Activated naive CD8-positive, alpha-beta T cell (primary cell): ENCODE measurements around the gene SCYGR4.
"Not testable (repeated sequence)": the region's sequence is repeated elsewhere in the genome, so short reads cannot be mapped to it uniquely, and the experiment has no call there.

Experiments
- H3K27ac Mint-ChIP-seq: one replicate; pipeline ENCODE4 v1.8.0; 2021; ENCODE audit warnings: mixed read lengths
- H3K27me3 Mint-ChIP-seq: one replicate; pipeline ENCODE4 v1.8.0; 2021; ENCODE audit warnings: mixed read lengths
- H3K36me3 Mint-ChIP-seq: one replicate; pipeline ENCODE4 v1.8.0; 2021; ENCODE audit warnings: mixed read lengths
- H3K4me1 Mint-ChIP-seq: one replicate; pipeline ENCODE4 v1.8.0; 2021; ENCODE audit warnings: low read depth, mixed read lengths
- H3K4me3 Mint-ChIP-seq: one replicate; pipeline ENCODE4 v1.8.0; 2021; ENCODE audit warnings: mild to moderate bottlenecking, mixed read lengths
- H3K9me3 Mint-ChIP-seq: one replicate; pipeline ENCODE4 v1.8.0; 2021; ENCODE audit warnings: low read depth, mixed read lengths

SCYGR4 gene

DNA sequence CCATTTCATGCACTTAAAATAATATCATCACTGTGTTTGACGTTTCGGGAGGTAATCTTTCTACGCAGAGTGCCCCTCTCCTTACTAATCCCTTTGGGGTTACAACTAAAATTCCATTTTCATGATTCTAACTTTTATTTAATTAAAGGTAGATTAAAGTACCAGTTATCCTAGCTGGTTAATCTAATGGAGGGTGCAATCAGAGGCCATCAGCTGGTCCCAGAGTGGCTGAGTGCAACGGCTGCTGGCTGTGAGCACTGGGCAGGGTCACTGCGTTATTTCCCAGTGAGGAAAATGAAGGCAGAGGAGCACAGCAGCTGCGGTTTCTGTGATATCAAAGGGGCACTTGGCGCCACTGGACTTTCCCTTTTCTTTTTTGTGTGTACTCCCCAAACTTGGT, 12.1 kb downstream of the SCYGR4 start:
- H3K9me3 Mint-ChIP-seq, result no peaks in the 10 kb centered on the region
- H3K27ac Mint-ChIP-seq, result no peak overlapping the region
- no peaks in the 10 kb centered on the region for H3K36me3 Mint-ChIP-seq
- H3K4me1 Mint-ChIP-seq, result no peaks in the 10 kb centered on the region
- peaks cover 7% of the 10 kb centered on the region for H3K27me3 Mint-ChIP-seq
- H3K4me3 Mint-ChIP-seq, result no peak overlapping the region

DNA sequence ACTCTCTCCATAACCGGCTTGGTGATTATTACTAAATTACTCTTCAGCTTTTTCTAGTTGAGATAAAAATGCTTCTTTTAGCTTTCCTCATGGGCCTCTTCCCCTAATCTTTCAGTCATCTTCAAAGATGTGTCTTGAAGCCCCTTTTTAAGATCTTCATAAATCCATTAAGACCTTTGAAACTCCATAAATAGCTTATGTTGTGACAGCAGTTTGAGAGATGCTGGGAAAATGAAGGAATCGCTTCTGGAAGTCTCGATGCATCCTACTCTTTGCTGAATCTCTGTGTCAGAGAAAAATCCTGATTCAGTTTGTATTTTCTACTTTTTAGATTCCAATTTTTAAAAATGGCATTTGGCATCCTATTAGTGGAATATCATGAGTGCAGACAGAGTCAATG, 13.0 kb downstream of the SCYGR4 start:
- Mint-ChIP-seq H3K27ac (no peak overlapping the region), H3K4me1 (no peaks in the 10 kb centered on the region), H3K27me3 (peaks cover 7% of the 10 kb centered on the region), H3K4me3 (no peak overlapping the region), H3K36me3 (no peaks in the 10 kb centered on the region), H3K9me3 (no peaks in the 10 kb centered on the region)

- Mint-ChIP-seq H3K4me3 (no peak overlapping the region), H3K27ac (no peak overlapping the region), H3K4me1 (no peaks in the 10 kb centered on the region), H3K9me3 (no peaks in the 10 kb centered on the region), H3K36me3 (no peaks in the 10 kb centered on the region), H3K27me3 (peaks cover 7% of the 10 kb centered on the region)
Observed at GRCh38 chr2:227632827-227633226, 15.5 kb downstream of the SCYGR4 start.

DNA sequence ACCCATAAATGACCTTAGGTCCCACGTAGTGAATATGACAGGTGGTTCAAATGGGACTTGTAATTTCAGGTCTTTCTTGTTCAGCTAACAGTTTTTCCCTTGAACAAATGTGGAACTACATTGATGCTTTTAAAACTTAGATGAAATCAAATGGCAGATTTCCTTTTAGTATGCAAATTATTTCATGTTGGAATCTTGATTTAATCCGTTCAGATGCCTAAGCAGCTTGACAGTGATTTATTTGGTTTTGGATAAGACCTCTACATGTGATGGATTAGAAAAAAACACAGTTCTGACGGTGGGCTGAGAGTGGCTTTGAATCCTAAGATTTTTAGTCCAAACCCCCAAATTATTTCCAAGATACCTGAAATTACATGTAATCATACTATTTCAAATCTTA, 16.9 kb downstream of the SCYGR4 start:
- Mint-ChIP-seq H3K9me3 (no peaks in the 10 kb centered on the region), H3K4me1 (no peaks in the 10 kb centered on the region), H3K36me3 (no peaks in the 10 kb centered on the region), H3K27me3 (peaks cover 3% of the 10 kb centered on the region), H3K4me3 (no peak overlapping the region), H3K27ac (no peak overlapping the region)

DNA sequence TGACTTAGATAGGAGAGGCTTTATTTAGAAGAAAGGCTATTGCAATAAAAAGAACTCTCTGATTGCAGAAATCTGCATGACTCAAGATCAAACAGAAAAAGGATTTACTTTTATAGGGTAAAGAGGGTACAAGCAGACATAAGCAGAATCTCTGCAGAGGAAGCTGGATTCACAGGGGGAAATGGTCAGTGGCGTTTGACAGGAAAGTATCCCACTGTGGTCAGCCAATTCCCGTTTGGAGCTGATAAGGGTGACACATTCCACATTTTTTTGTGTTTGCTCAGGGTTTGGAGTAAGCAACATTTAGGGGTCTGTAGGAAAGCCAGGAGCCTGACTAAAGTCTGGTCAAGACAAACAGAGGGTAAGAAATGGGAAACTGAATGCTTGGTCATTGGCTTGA, 25.4 kb downstream of the SCYGR4 start:
- no peaks in the 10 kb centered on the region for H3K36me3 Mint-ChIP-seq
- H3K4me3 Mint-ChIP-seq, result no peak overlapping the region
- H3K27ac Mint-ChIP-seq, result no peak overlapping the region
- no peaks in the 10 kb centered on the region for H3K9me3 Mint-ChIP-seq
- no peaks in the 10 kb centered on the region for H3K27me3 Mint-ChIP-seq
- H3K4me1 Mint-ChIP-seq, result no peaks in the 10 kb centered on the region

DNA sequence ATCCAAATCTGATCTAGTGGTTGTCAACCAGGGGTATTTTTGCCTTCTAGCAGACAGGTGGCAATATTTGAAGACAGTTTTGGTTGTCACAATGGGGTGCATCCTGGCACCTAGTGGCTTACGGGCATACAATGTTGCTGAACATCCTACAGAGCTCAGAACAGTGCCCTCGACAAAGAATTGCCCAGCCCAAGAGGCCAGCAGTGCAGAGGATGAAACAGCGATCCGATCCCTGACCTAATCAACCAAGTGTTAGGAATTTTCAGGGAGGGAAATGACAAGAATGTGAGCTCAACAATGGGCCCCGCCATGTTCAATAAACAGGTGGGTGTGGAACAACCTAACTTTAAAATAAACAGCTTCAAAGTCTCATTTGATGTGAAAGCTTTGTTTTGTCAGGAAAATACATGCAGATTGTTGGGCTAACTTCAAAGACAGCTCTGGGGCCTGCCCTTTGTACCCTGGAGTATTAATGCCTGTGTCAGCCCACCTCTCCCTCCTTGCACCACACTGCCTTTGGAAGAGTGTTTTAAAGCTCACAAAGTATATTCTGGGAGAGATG, 26.8 kb downstream of the SCYGR4 start:
- no peaks in the 10 kb centered on the region for H3K4me1 Mint-ChIP-seq
- no peak overlapping the region for H3K4me3 Mint-ChIP-seq
- H3K27me3 Mint-ChIP-seq, result no peaks in the 10 kb centered on the region
- no peaks in the 10 kb centered on the region for H3K36me3 Mint-ChIP-seq
- H3K27ac Mint-ChIP-seq, result no peak overlapping the region
- H3K9me3 Mint-ChIP-seq, result no peaks in the 10 kb centered on the region

DNA sequence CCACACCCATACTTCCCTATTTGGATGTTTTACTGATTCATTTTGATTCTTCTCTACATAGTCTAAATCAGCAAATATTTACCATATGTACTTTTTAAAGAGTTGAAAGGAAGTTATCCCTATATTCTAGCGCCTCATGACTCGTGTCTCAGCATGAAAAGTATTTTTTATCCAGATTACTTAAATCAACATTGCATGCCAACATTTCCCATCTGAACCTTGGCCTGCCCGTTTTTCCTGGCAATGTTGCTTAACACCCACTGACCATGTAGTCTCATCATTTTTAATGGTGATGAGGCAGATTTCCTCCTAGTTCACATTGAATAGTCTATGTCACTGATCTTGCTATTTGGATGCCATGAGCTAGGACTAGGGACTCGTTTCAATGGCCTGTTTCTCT, 36.1 kb downstream of the SCYGR4 start:
- Mint-ChIP-seq H3K4me3 (no peak overlapping the region), H3K27ac (no peak overlapping the region), H3K4me1 (no peaks in the 10 kb centered on the region), H3K27me3 (peaks cover 7% of the 10 kb centered on the region), H3K9me3 (no peaks in the 10 kb centered on the region), H3K36me3 (no peaks in the 10 kb centered on the region)

DNA sequence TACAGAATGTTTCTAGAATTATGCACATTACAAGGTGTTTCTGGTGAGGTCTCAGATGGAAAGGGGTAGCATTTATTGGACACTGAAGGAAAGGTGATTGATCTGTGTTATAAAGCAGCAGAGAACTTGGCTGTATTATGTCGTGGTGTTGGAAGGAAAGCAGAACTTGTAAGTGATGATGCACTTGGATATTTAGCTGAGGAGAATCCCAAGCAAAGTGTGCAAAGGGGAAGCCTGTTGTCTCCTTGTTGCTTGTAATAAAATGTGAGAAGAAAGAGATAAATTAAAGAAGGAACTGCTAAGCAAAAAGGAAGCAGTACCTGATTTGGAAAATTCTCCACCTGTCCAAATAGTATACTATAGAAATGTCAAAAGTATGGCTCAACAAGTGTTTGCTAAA, 37.1 kb downstream of the SCYGR4 start:
- no peaks in the 10 kb centered on the region for H3K4me1 Mint-ChIP-seq
- peaks cover 7% of the 10 kb centered on the region for H3K27me3 Mint-ChIP-seq
- no peak overlapping the region for H3K4me3 Mint-ChIP-seq
- H3K27ac Mint-ChIP-seq, result no peak overlapping the region
- H3K36me3 Mint-ChIP-seq, result no peaks in the 10 kb centered on the region
- no peaks in the 10 kb centered on the region for H3K9me3 Mint-ChIP-seq

DNA sequence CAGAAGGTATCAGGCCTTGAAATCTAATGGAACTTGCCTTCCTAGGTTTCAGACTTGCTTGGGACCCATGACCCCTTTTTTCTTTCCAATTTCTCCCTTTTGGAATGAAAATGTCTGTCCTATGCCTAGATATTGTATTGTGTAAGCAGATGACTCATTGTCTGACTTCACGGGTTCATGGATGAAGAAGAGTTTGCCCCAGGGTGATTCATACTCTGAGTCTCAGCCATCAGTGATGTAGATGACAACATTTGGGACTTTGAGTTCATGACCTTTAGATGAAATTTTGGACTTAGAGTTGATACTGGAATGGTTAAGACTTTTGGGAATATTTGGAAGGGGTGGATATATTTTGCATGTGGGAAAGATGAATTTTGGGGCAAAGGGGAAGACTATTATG, 38.2 kb downstream of the SCYGR4 start:
- no peak overlapping the region for H3K27ac Mint-ChIP-seq
- H3K27me3 Mint-ChIP-seq, result peaks cover 4% of the 10 kb centered on the region
- H3K4me3 Mint-ChIP-seq, result no peak overlapping the region
- H3K9me3 Mint-ChIP-seq, result no peaks in the 10 kb centered on the region
- H3K36me3 Mint-ChIP-seq, result no peaks in the 10 kb centered on the region
- H3K4me1 Mint-ChIP-seq, result no peaks in the 10 kb centered on the region

DNA sequence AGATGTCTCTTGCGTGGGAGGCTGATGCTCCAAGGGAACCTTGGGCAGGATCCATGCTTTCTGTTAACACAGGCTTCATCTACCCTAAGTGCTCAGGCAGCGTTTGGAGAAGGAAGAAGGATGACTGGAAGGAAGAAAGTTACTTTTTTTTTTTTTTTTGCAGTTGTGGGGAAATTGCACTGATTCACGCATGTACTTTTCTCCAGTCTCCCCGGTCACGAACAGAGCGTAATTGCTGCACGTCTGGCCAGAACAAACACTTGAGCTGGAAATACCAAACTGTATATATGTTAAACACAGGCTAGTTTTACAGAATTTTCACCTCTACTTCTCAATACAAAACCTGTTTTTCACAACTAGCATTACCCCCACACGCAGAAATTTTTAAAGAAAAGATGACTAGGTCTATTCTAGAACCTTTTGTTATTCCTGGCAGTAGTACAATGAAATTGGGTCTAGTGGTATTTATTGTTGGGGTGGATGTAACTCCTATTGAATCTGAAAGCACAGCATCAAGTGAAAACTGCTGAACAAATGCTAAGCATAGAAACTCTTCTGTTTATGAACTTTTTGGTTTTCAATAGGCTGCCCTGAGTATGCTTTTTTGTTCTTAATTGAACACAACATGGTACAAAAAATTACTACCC, 40.0 kb downstream of the SCYGR4 start:
- no peak overlapping the region for H3K27ac Mint-ChIP-seq
- no peaks in the 10 kb centered on the region for H3K9me3 Mint-ChIP-seq
- no peaks in the 10 kb centered on the region for H3K36me3 Mint-ChIP-seq
- H3K27me3 Mint-ChIP-seq, result peaks cover 5% of the 10 kb centered on the region
- H3K4me1 Mint-ChIP-seq, result no peaks in the 10 kb centered on the region
- no peak overlapping the region for H3K4me3 Mint-ChIP-seq

DNA sequence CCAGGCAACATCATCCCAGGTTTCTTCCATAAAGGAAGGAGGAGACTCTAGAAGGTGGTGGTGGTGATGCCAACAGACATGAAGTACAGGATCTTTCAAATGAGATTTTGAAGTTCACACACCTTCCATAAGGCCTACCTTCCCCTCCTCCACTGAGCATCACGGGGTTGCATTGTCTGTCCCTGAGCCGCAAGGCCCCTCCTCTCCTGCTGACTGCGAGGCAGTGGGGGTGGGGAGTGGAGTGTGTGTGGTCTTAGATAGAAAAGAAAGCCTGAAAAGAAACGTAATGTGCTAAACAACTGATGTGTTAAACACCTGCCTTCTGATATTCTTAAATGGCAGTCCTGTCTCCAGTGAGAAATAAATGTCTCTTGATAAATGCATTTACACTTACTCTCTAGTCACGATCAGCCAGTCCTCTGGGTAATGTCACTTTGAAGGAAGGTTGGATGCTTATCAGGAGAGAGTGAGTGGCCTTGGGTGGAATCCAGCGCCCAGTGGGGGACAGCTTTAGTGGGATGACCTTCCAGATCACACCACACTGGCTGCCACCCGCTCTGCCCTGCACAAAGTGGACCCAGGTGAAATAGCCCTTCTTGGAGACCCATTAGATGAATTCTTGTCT, 43.8 kb downstream of the SCYGR4 start:
- Mint-ChIP-seq H3K9me3 (no peaks in the 10 kb centered on the region), H3K27ac (no peak overlapping the region), H3K27me3 (peaks cover 6% of the 10 kb centered on the region), H3K4me1 (no peaks in the 10 kb centered on the region), H3K4me3 (no peak overlapping the region), H3K36me3 (no peaks in the 10 kb centered on the region)

- peaks cover 6% of the 10 kb centered on the region for H3K27me3 Mint-ChIP-seq
Observed at GRCh38 chr2:227661827-227662226, 44.5 kb downstream of the SCYGR4 start.

DNA sequence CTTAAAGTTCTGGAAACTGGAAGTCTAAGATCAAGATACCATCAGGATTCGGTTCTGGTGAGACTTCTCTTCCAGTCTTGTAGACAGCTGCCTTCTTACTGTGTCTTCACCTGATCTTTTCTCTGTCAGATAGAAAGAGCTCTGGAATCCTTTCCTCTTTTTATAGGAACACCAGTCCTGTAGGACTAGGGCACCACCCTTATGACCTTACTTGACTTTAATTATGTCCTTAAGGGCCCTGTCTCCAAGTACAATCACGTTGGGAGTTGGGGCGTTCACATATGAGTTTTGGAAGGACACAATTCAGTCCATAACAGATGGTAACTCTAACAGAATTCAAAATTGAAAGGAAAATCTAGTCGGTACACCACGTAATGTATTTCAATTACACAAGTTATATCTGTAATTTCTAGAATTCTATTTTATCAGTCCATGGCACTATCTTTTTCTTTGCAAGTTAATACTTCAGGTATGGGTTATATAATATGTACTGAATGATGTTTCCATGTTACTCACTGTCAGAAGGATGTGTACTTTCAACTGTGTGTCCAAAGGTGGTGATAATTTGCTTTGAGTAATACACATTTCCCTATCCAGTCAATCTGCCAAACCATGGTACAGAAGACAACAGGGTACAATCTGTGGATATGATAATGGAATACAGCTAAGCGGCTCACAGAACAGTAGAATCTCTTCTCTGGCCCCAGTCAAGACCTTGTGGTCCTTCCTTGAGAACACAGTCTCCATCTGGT, 48.1 kb downstream of the SCYGR4 start:
- Mint-ChIP-seq H3K9me3 (no peaks in the 10 kb centered on the region), H3K36me3 (no peaks in the 10 kb centered on the region), H3K4me3 (no peak overlapping the region), H3K27me3 (peaks cover 6% of the 10 kb centered on the region), H3K4me1 (no peaks in the 10 kb centered on the region), H3K27ac (no peak overlapping the region)

More at GRCh38 chr2:227661827-227662226, 44.5 kb downstream of the SCYGR4 start:
- H3K36me3 Mint-ChIP-seq, result no peaks in the 10 kb centered on the region
- no peak overlapping the region for H3K4me3 Mint-ChIP-seq
- no peak overlapping the region for H3K27ac Mint-ChIP-seq
- no peaks in the 10 kb centered on the region for H3K4me1 Mint-ChIP-seq
- H3K9me3 Mint-ChIP-seq, result no peaks in the 10 kb centered on the region

DNA sequence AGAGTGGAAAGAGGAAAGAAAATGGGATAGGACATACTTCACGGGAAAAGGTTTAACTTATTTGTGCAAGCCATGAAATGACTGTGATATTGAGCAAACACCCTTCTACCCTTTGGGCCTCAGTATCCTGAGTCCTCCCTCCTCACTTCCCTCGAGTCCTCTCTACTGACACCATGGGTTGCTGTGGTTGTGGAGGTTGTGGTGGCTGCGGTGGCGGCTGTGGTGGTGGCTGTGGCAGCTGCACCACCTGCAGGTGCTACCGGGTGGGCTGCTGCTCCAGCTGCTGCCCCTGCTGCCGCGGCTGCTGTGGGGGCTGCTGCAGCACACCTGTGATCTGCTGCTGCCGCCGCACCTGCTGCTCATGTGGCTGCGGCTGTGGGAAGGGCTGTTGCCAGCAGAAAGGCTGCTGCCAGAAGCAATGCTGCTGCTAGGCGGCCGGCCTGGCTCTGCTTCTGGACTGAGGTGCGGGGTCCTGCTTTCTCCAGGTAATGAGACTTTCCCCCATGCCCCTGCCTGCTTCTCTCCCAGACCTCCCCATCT, 49.4 kb downstream of the SCYGR4 start, which contains the start of gene SCYGR5:
SCYGR5 (plus strand) TSS at position 174 of the 540 bp plus-strand sequence; CDS start at position 174, 0 bp downstream.
- not testable (repeated sequence) for H3K27ac Mint-ChIP-seq, H3K27me3 Mint-ChIP-seq, H3K36me3 Mint-ChIP-seq, H3K4me1 Mint-ChIP-seq, H3K4me3 Mint-ChIP-seq, H3K9me3 Mint-ChIP-seq
